HEK293T (cell line): ENCODE data around the gene FOXN4.

Experiments used
- BHLHE40 ChIP-seq: fragments of 450-650 bp; IDR thresholded peaks from 2 replicates; pipeline ENCODE4 v1.6.1; 2016; ENCODE audit warnings: mild to moderate bottlenecking, moderate library complexity, borderline replicate concordance
- ELF4 ChIP-seq: fragments of 450-650 bp; IDR thresholded peaks from 2 replicates; pipeline ENCODE4 v1.6.1; 2017; ENCODE audit warnings: antibody characterized with exemption
- FOXA1 ChIP-seq: fragments of 450-650 bp; IDR thresholded peaks from 2 replicates; pipeline ENCODE4 v1.6.1; 2016; ENCODE audit warnings: mild to moderate bottlenecking
- FOXM1 ChIP-seq: fragments of 450-650 bp; IDR thresholded peaks from 2 replicates; pipeline ENCODE4 v1.6.1; 2017; ENCODE audit warnings: mild to moderate bottlenecking, borderline replicate concordance
- HDGF ChIP-seq: fragments of 450-650 bp; IDR thresholded peaks from 2 replicates; pipeline ENCODE4 v1.6.1; 2017; ENCODE audit warnings: antibody characterized with exemption, borderline replicate concordance
- LEF1 ChIP-seq: fragments of 450-650 bp; IDR thresholded peaks from 2 replicates; pipeline ENCODE4 v1.6.1; 2017; ENCODE audit warnings: mild to moderate bottlenecking, borderline replicate concordance
- NFRKB ChIP-seq: fragments of 450-650 bp; IDR thresholded peaks from 2 replicates; pipeline ENCODE4 v1.6.1; 2016; ENCODE audit warnings: mild to moderate bottlenecking, moderate library complexity
- PKNOX1 ChIP-seq: fragments of 450-650 bp; IDR thresholded peaks from 2 replicates; pipeline ENCODE4 v1.6.1; 2016
- SP1 ChIP-seq: fragments of 450-650 bp; IDR thresholded peaks from 2 replicates; pipeline ENCODE4 v1.6.1; 2017
- SUZ12 ChIP-seq: fragments of 450-650 bp; IDR thresholded peaks from 2 replicates; pipeline ENCODE4 v1.6.1; 2016; ENCODE audit warnings: mild to moderate bottlenecking
- TARDBP ChIP-seq: fragments of 450-650 bp; IDR thresholded peaks from 2 replicates; pipeline ENCODE4 v1.6.1; 2016
- ZNF384 ChIP-seq: fragments of 450-650 bp; IDR thresholded peaks from 2 replicates; pipeline ENCODE4 v1.6.1; 2016

GRCh38 chr12:109232731-109233130 lies 76.4 kb downstream of the FOXN4 start:
- TF ChIP-seq PKNOX1 = no peak
- TF ChIP-seq NFRKB = no peak
- TF ChIP-seq ELF4 = no peak
- no peak for TF ChIP-seq BHLHE40
- no peak for TF ChIP-seq ZNF384
- no peak for TF ChIP-seq TARDBP
- TF ChIP-seq SP1 = no peak
- TF ChIP-seq LEF1 = no peak
- TF ChIP-seq SUZ12 = no peak
- TF ChIP-seq FOXA1 = no peak
- no peak for TF ChIP-seq FOXM1
- TF ChIP-seq HDGF = no peak
